ENCODE data around the gene GP5. TPM values are rescaled to one million over a fixed set of nuclear protein-coding genes. Genes with fewer than 3 reads are reported as not detected.

The GP5 gene
- total and polyA plus RNA-seq, 2 donors (not counting 1 experiment from before 2014, with no cell fraction given): 0.01 to 0.15 TPM

GRCh38 chr3:194387276-194387675 lies 11.8 kb downstream of the GP5 start:
- Mint-ChIP-seq H3K4me1 (no peaks in the 10 kb centered on the region), H3K27me3 (peaks cover 18% of the 10 kb centered on the region), H3K27ac (no peak overlapping the region), H3K9me3 (ENCODE audit: insufficient read depth) (peaks cover 6% of the 10 kb centered on the region), H3K4me3 (no peak overlapping the region)
- Histone ChIP-seq H3K79me2 (ENCODE audit: control insufficient read depth, insufficient read depth, low read length) (no peaks in the 10 kb centered on the region), H3K4me3 (ENCODE audit: control extremely low read depth in 1 of 5, extremely low read depth in 1 of 5, insufficient read depth in 1 of 5, low read depth in 2 of 5, low read length in 4 of 5) (no peak overlapping the region), H3K36me3 (replicated peaks in 1 of 2; ENCODE audit: control extremely low read depth in 1 of 2, control insufficient read depth in 1 of 2, extremely low read depth in 1 of 2, insufficient read depth in 2 of 2, low read length in 1 of 2) (no peaks in the 10 kb centered on the region), H3K9me3 (ENCODE audit: control extremely low read depth in 1 of 3, control insufficient read depth in 2 of 3, insufficient read depth in 1 of 3, low read length in 2 of 3) (peaks cover 1 to 5% (median 4%) of the 10 kb centered on the region in 3 donors), H3K27me3 (replicated peaks in 1 of 4; ENCODE audit: control extremely low read depth in 1 of 4, control insufficient read depth in 3 of 4, insufficient read depth in 4 of 4, low read length in 3 of 4) (peaks cover 0 to 9% (median 3%) of the 10 kb centered on the region in 4 experiments), H2AFZ (ENCODE audit: insufficient read depth, low read depth, low read length, poor library complexity, severe bottlenecking) (no peak overlapping the region), H3K9ac (ENCODE audit: low read length) (no peak overlapping the region), H3K27ac (ENCODE audit: low read length in 2 of 2) (no peak overlapping the region), H4K20me1 (ENCODE audit: control insufficient read depth, insufficient read depth, low read length, poor library complexity, severe bottlenecking) (no peaks in the 10 kb centered on the region), H3K4me1 (ENCODE audit: control insufficient read depth in 2 of 2, insufficient read depth in 2 of 2, low read length in 2 of 2) (no peaks in the 10 kb centered on the region), H3K4me2 (replicated peaks; ENCODE audit: low read depth, low read length, poor library complexity, severe bottlenecking) (no peak overlapping the region)
- ChIA-PET POLR2A (no interaction called here), CTCF (interaction anchor here (1.1 to 1.5 kb wide), 2 partner anchors 11 to 16 kb away, joined by 3 to 4 read pairs; no protein-coding TSS in a partner anchor)
- WGBS (ENCODE audit: insufficient coverage): 100% methylated on average over 5 of the region's 6 CpGs
- no peak for DNase-seq
- TF ChIP-seq CTCF (IDR thresholded peaks at IDR 0.05) (no peak), EZH2 (IDR thresholded peaks at IDR 0.05; ENCODE audit: borderline replicate concordance, insufficient read depth, low read depth, low read length, poor library complexity, severe bottlenecking) (no peak)
- no peak for ATAC-seq (ENCODE audit: low read depth)
- intact Hi-C loops (cut with micrococcal nuclease): no loop called here

DNA sequence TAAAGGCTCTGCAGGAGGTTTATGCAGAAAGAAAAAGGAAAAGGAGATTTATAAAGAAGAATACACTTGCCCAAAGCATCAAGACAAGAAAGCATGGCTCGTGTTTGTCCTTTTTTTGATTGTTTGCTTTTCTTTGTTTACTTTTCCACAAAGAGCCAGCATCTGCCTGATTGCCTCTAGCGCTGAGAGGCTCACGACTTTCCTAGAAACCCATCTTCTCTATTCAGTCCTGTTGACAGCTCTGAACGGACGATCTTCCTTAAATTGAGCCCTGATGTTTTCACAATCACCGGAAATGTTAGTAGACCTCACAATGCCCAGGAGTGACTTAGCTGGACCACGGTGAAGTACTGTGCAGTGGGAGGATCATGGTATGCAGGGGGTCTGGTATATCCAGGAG lies 12.4 kb downstream of the GP5 start:
- H3K4me3 Mint-ChIP-seq: no peak overlapping the region

More for the DNA sequence above, 12.4 kb downstream of the GP5 start:
- H3K27me3 Mint-ChIP-seq: peaks cover 18% of the 10 kb centered on the region
- Histone ChIP-seq H3K4me2 (replicated peaks; ENCODE audit: low read depth, low read length, poor library complexity, severe bottlenecking) (no peak overlapping the region), H3K4me3 (ENCODE audit: control extremely low read depth in 1 of 5, extremely low read depth in 1 of 5, insufficient read depth in 1 of 5, low read depth in 2 of 5, low read length in 4 of 5) (no peak overlapping the region), H3K4me1 (ENCODE audit: control insufficient read depth in 2 of 2, insufficient read depth in 2 of 2, low read length in 2 of 2) (no peaks in the 10 kb centered on the region), H4K20me1 (ENCODE audit: control insufficient read depth, insufficient read depth, low read length, poor library complexity, severe bottlenecking) (no peaks in the 10 kb centered on the region), H3K9me3 (ENCODE audit: control extremely low read depth in 1 of 3, control insufficient read depth in 2 of 3, insufficient read depth in 1 of 3, low read length in 2 of 3) (peaks cover 1 to 5% (median 4%) of the 10 kb centered on the region in 3 donors), H3K27me3 (replicated peaks in 1 of 4; ENCODE audit: control extremely low read depth in 1 of 4, control insufficient read depth in 3 of 4, insufficient read depth in 4 of 4, low read length in 3 of 4) (peaks cover 0 to 9% (median 3%) of the 10 kb centered on the region in 4 experiments), H2AFZ (ENCODE audit: insufficient read depth, low read depth, low read length, poor library complexity, severe bottlenecking) (no peak overlapping the region), H3K36me3 (replicated peaks in 1 of 2; ENCODE audit: control extremely low read depth in 1 of 2, control insufficient read depth in 1 of 2, extremely low read depth in 1 of 2, insufficient read depth in 2 of 2, low read length in 1 of 2) (no peaks in the 10 kb centered on the region), H3K27ac (ENCODE audit: low read length in 2 of 2) (no peak overlapping the region), H3K79me2 (ENCODE audit: control insufficient read depth, insufficient read depth, low read length) (no peaks in the 10 kb centered on the region), H3K9ac (ENCODE audit: low read length) (no peak overlapping the region)
- intact Hi-C loops (cut with micrococcal nuclease): no loop called here
- 54% methylated on average over 7 of the region's 7 CpGs for WGBS (ENCODE audit: insufficient coverage)
- ATAC-seq (ENCODE audit: low read depth) (no peak), DNase-seq (no peak)
- no peak overlapping the region for H3K27ac Mint-ChIP-seq
- POLR2A ChIA-PET: no interaction called here
- H3K4me1 Mint-ChIP-seq: no peaks in the 10 kb centered on the region
- CTCF ChIA-PET: interaction anchor here (1.1 kb wide), 1 partner anchor 11 kb away, joined by 3 read pairs; no protein-coding TSS in a partner anchor
- H3K9me3 Mint-ChIP-seq (ENCODE audit: insufficient read depth): peaks cover 6% of the 10 kb centered on the region
- TF ChIP-seq CTCF (IDR thresholded peaks at IDR 0.05) (no peak), EZH2 (IDR thresholded peaks at IDR 0.05; ENCODE audit: borderline replicate concordance, insufficient read depth, low read depth, low read length, poor library complexity, severe bottlenecking) (no peak)
